Neural progenitor cell (in vitro differentiated cells): ENCODE results near the gene ANXA6.

ENCODE experiments used
- EZH2 ChIP-seq: fragments of 200-600 bp; sonication (generic); IDR thresholded peaks from 2 replicates; pipeline ENCODE4 v1.6.1; 2017; ENCODE audit warnings: antibody characterized with exemption, mild to moderate bottlenecking, moderate library complexity
- TF ChIP-seq, protein P1 (sequence below): fragments of 200-600 bp; sonication (generic); IDR thresholded peaks from 2 replicates; pipeline ENCODE4 v1.5.1; 2017; ENCODE audit warnings: antibody characterized with exemption, mild to moderate bottlenecking

- TF ChIP-seq, protein P1, sequence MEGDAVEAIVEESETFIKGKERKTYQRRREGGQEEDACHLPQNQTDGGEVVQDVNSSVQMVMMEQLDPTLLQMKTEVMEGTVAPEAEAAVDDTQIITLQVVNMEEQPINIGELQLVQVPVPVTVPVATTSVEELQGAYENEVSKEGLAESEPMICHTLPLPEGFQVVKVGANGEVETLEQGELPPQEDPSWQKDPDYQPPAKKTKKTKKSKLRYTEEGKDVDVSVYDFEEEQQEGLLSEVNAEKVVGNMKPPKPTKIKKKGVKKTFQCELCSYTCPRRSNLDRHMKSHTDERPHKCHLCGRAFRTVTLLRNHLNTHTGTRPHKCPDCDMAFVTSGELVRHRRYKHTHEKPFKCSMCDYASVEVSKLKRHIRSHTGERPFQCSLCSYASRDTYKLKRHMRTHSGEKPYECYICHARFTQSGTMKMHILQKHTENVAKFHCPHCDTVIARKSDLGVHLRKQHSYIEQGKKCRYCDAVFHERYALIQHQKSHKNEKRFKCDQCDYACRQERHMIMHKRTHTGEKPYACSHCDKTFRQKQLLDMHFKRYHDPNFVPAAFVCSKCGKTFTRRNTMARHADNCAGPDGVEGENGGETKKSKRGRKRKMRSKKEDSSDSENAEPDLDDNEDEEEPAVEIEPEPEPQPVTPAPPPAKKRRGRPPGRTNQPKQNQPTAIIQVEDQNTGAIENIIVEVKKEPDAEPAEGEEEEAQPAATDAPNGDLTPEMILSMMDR: no peak
- TF ChIP-seq EZH2: no peak
Measured at GRCh38 chr5:151074557-151074956, 83.0 kb downstream of the ANXA6 start.
